ENCODE measurements around the gene IDH3G.
"Not testable (repeated sequence)": the region's sequence is repeated elsewhere in the genome, so short reads cannot be mapped to it uniquely, and the experiment has no call there.

The IDH3G gene

DNA sequence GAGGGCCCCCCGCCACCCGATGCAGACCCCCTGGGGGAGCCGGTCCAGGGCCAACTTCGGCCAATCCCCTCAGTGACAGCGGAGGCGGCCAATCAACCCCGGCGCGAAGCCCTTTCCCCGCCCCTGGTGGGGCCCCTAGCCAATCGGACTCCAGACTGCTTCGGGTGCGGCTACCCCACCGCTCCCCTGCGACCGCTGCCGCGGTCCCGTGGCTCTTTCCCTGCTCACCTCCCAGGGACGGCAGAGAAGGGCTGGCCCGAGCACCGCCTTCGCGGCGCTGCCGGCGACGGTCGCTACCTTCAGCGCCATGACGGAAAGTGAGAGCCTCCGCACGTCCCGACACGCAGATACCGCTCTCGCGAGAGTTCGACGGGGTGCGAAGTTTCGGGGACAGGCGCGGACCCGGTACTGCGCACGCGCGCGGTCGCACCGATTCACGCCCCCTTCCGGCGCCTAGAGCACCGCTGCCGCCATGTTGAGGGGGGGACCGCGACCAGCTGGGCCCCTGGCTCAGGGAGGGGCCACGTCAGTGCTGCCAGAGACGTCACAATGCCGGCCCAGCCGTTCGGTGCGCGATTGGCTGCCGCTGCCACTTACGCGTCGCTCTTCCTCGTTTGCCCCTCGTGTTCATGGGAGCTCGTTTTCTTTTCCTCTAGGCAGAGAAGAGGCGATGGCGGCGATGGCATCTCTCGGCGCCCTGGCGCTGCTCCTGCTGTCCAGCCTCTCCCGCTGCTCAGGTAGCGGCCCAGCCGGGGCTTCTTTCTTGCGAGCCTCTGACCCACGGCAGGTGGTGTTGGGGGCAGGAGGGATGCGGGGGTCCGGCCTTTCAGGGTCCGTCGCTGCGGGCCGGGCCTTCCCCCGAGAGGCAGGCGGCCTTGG is at the start of gene IDH3G, which contains the start of gene SSR4:
IDH3G (minus strand) TSS at position 358 of the 879 bp plus-strand sequence; CDS start at position 309, 49 bp downstream.
SSR4 (plus strand) TSS at position 651 of the 879 bp plus-strand sequence; CDS start at position 671, 20 bp downstream.
- peak; percentile 89 for DNase-seq

DNA sequence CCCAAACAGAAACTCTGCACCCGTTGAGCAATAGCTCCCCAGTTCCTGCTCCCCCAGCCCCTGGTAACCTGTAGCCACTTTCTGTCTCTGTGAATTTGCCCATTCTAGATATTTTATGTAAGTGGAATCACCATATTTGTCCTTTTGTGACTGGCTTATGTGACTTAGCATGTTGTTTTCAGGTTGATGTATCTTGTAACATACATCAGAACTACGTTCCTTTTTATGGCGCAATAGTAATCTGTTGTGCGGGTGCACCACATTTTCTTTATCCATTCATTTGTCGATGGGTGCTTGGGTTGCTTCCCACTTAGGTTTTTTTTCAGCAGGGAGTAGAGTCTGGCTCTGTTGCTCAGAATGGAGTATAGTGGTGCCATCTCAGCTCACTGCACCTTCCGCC is 42.7 kb upstream of the IDH3G start:
- no peak for DNase-seq

DNA sequence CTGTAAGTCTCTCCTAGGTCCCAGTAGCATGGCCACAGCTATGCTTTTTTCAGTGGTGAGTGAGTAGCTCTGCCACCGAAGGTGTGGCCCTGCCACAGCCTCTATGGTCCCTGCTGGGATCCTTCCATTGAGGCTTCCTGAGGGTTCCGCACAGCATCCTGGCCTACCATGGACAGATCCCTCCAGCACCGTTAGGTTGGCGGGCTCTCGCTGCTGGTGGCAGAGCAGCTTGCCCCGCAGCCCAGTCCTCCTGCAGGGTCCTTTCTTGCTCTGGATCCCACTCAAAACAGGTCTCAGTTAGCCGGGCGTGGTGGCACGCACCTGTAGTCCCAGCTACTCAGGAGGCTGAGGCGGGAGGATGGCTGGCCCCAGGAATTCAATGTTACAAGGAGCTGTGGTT is 38.6 kb upstream of the IDH3G start:
- no peak for DNase-seq

DNA sequence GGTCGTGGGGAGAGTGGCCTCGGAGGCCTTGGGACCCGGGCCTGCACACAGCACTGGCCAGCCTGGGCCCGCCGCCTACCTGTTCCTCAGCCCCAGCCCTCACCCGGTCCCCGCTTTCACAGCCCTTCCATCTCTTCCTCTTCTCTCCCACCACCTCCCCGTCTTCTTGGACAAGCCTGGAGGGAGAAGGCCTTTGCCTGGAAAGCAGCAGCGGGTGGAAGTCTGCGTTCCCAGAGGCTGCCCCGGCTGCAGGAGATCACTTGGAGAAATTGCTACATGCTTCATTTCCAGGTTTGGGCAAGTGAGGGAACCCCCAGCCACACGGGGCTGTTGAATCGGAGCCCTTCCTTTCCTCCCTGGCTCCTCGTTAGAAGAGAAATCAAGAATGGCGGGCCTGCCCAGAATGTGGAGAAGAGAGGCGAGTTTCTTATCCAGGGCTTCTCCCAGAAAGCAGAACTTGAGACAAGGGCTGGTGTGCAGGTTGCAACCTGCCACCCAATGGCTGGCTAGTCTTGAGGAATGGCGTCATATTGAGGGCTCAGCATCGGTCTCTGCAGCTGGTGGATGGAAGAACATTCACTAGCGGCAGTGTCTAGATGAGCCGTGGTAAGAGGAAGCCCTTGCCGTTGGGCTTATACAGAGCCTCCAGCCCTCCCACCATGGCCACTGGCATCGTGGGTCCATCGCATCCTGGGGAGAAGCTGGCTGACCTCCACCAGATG is 37.4 kb upstream of the IDH3G start:
- DNase-seq = no peak

DNA sequence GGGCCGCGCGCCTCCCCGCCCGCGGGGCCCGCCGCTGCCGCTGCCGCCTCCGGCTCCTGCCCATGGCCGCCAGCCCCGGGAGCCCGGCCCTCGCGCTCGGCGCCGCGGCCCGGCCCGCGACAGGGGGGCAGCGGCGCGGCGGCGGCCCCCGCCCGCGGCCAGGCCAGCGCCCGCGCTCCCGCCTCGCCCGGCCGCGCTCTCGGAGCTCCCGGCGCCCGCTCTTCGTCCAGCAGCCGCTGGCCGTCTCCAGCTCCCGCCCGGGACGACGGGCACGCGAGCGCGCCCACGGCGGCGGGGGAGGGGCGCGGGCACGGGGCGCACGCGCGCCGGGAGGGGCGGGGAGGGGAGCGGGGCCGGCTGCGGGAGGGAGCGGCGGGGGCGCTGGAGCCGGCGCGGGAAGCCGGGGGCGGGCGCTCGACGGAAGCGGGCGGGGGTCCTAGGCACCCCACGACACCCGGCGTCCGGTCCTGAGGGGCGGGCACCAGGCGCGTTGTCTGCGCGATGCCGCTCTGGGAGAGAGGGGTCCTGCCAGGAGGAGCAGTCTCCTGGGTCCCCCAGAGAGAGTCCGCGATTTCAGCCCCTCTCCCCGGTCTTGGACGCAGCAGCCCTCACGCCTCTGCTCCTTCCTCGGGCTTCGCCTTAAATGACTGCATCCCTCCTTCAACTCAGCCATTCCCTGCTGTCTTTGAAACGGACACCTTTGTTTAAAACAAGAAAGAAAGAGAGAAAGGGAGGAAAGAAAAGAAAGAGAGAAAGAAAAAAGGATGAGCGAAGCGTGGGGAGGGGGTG is 36.7 kb upstream of the IDH3G start:
- no peak for DNase-seq

DNA sequence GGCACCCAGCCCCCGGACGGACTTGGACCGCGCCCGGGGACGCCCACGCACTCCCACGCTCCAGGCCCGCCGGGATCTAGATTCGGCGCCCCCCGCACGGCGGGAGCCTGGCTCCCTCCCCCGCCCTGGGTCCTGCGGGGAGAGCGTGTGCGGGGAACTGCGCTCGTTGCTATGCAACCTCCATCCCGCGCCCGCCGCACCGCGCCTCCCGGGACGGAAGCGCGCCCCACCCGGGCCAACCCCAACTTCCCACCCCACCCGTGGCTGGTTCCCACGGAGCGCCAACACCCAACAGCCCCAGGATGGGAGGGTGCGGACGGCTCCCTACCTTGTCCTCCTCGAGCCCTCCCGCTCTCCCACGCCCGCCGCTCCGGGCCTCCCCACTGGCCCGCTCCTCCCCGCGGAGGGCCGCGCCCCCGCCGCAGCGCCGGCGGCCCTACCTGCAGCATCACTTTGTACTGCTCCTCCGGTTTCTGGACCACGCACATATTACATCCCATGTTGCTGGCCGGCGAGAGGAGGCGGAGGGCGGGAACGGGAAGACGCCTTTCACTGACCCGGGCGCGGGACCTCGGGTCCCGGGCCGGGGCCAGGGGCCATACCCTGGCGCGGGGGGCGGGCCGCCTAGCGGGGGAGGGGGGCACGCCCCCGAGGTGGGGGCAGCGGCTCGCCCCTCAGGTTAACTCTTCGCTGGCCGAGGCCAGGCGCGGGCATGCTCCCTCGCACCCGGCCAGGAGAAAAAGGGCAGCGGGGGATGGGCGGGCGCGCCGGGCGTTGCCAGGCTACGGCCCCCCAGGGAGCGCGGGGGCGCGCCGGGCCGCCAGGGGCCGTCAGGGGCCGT is 35.8 kb upstream of the IDH3G start, which contains the start of gene PDZD4:
PDZD4 (minus strand) TSS at position 746 of the 841 bp plus-strand sequence; CDS start at position 500, 246 bp downstream.
- no peak for DNase-seq

DNA sequence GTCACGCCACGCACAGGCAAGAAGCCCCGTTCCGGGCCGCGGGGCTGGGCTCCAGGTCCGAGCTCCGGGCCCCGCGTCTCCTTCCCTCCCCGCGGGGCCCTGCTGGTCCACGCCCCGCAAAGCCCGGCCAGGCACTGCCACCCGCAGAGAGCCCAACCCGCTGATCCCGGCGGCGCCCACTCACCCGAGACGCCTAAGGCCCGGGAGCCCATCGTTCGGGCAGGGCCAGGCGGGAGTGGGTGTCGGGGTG is 35.3 kb upstream of the IDH3G start:
- DNase-seq = no peak

DNA sequence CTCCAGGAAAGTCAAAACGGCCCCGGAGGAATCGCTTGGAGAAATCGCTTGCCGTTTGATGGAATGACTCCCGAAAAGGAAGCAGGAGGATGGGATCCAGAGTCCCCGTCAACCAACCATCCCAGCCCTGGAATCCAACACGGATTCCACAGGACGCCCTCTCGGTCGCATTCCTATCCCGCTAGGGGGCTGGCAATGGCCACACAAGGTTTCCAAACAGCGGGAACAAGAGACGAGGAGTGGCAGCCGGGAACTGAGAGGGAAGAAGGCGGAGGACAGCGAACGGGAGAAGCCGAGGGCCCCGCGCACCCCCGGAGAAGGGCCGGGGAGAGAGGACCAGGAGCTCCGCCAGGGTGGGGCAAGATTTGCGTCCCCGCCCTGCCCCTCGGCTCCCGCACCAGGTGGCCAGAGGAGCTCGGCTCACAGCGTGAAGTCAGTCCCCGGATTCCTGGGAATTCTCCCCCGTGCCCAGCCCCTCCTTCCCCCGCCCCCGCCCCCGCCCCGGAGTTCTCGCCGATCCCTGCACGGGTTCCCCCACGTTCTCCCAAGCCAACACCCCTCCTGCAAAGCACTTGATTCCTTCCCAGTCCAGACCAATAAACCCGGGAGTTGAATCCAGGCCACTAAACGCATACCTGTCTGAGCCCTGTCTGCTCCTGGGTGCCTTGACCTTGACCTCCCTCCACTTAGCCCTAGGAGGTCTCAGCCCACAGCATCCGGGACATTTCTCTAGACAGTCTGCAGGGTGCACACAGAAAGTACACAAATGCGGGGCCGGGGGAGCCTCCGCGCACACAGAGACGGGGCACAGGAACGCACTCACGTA is 34.8 kb upstream of the IDH3G start:
- no peak for DNase-seq

DNA sequence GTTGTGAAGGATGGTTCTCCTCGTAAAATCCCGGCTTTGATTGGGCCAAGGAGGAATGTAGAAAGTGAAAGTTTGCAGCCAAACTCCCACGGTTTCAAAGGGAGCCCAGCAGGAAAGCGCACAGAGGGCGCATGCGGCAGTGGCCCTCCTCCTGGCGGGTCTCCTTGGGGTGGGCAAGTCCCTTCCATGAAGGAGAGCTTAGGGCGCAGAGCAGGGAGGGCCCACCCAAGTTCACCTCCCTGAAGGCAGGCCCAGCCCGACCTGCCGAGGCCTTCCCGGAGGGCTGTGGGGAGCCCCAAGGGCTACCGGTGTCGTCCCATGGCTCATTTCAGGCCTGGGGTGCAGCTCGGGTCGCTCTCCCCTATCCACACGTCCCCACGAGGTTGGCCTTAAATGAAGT is 34.1 kb upstream of the IDH3G start:
- DNase-seq = no peak

DNA sequence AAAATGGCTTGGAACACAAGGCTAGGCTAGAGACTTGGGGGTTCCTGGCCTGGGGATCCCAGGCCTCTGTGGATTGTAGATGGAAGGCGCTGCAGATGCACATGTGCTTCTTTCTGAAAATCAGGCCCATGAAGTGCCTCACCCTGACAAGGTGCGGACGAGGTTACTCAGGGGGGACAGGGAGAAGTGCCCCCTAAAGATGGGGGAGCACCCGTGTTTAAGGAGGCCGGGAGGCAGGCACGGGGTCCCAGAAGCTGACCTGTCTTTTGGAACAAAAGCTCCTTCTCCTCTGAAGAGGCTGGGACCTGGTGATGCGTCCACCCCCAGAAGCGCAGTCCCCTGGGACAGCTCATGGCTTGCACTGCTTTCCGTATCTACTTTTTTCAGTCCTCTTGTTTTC is 33.7 kb upstream of the IDH3G start:
- no peak for DNase-seq

DNA sequence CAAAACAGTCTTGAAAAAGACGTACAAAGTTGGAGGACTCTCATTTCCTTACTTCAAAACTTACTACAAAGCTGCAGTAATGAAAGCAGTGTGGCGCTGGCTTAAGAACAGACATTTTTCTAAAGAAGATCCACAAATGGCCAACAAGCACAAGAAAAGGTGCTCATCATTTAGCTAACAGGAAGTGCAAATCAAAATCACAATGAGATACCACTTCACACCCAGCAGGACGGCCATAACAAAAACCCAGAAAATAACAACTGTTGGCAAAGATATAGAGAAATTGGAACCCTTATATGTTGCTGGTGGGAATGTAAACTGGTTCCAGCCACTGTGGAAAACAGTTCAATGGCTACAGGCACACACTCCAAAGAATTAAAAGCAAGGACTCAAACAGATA is 32.8 kb upstream of the IDH3G start:
- DNase-seq = no peak

DNA sequence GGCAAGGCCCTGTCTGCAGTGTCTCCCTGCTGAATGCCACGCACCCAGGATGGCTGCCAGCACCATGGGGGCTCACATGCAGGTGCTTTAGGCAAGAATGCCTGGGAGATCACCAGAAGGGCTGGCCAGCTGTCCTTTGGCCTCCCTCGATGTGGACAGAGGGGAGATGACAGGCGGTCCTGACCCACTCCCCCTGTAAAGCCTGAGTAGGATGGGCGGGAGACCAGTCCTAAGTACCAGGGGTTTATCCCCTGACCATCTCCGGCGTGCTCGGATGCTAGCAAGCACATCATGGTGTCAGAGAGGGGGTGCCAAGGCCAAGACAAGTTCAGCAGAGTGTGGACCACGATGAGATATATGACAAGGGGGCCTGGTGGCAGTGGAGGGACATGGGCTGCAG is 30.9 kb upstream of the IDH3G start:
- DNase-seq = no peak

DNA sequence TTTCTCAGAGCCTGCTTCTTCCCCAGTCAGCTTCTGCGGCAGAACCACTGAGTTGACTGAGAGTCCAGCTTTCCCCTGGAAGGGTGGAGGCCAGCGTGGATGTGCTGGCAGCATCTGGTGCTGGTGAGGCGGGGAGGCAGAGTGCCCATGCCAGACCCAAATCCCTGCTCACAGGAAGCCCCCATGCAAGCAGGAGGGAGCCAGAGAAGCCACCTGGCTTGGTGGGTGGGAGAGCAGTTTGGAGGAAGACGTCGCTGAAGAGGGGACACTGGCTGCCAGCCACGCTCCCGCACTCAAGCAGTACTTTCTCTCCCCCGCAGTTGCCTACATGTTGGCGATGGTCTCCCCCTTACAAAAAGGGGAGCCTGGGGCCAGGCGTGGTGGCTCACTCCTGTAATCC is 30.2 kb upstream of the IDH3G start:
- no peak for DNase-seq

DNA sequence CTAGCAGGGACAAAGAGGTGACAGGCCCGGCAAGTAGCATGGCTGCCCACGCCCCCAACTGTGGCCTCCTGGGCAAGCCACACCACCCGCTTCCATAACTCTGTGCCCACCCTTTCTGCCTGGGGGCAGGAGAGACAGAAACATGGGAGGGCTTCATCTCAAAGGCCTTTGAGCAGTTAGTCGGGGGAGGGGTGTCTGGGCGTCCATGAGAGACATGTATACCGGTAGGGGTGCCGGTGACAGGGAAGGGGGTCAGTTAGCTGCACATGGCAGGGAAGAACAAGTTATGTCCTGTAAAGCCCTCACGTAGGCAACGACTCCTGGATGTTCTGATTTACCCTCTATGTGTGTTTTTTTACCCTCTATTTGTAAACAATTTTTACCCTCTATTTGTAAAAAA is 26.9 kb upstream of the IDH3G start:
- no peak for DNase-seq

DNA sequence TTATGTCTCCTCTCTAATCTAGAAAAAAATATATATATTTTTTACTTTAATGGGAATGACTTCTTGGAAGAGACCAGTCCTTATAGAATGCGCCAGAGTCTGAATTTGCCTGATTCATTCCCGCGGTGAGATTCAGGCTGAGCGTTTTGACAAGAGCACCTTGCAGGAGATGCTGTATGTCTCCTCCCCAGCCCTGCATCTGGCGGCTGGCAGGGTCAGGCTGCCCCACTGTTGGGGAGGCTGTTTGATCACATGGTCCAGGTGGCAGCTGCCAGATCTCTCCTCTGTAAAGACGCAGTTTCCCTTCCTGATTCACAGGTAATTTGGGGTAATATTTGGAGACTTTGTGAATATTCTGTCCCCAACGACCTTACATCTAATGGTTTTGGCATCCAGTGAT is 26.4 kb upstream of the IDH3G start:
- no peak for DNase-seq

DNA sequence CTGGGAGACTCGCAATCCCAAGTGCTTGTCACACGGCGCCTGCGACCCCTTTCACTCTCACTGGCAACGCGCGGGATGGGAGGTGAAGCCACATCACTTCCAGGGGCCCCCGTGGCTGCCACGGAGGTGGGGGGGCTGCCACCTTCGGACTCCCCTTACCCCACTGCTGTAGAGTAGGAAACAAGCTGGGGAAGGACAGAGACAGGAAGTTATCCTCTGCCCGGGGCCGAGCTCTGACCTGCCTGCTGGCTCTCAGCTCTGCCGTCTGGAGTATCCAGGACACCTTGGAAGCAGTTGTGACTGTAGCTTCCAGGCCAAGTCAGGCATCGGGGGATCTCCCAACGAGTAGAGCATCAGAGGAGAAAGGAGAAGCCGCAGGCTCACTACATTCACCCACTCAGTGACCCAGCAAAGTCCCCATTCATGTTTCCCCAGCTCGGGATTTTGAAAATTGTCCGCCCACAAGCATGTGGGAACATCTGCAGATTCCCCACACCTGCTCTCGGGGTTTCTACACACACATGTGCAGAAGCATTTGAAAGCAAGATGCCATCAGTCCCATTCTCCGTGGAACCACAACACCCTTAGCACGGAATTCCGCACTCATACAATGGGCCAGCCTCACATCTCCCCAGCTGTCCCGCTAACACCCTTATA is 25.3 kb upstream of the IDH3G start:
- no peak for DNase-seq

DNA sequence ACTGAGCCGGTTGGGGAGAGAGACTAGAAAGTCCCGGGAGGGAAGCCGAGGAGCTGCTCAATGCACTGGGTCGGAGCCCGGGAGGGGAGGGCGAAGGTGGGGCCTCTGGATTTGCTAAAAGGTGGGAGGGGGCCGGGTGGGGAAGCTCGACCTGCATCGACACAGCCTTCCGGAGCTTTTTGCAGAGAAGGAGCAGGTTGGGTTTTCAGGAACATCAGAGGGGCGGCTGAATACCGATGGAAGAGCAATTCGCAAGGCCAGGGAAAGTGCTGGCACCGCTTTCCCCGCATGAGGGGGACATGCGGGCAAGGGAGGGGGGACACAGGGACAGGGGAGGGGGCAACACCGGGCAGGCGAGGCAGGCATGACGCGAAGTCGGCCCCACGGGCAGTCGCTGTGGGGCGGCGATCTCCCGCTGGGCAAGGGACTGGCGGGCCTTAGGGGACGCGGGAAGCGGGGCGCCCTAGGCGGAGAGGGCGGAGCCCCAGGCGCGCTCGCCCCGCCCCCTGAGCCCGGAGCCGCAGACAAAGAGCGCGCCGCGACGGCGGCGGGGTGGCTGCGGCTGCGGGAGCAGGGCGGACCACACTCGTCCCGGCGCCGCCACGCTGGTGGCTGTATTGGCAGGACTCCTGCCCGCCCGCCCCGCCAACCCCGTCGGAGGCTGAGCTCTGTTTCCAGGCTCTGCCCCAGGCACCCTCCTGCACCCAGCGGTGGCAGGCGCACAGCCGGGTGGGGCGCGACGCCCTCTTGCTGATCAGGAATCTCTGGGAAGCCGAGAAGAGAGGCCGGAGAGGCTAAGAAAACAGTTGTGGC is 24.6 kb upstream of the IDH3G start:
- DNase-seq = no peak

DNA sequence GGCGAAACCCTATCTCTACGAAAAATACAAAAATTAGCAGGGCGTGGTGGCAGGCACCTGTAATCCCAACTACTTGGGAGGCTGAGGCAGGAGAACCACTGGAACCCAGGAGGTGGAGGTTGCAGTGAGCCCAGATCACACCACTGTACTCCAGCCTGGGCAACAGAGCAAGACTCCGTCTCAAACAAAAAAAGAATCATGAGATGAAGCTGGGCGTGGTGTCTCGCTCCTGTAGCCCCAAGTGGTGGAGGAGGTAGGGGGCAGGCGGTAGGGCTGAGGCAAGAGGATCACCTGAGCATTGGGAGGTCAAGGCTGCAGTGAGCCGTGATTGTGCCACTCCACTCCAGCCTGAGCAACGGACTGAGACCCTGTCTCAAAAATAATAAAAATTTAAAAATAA is 23.9 kb upstream of the IDH3G start:
- DNase-seq = not testable (repeated sequence)

DNA sequence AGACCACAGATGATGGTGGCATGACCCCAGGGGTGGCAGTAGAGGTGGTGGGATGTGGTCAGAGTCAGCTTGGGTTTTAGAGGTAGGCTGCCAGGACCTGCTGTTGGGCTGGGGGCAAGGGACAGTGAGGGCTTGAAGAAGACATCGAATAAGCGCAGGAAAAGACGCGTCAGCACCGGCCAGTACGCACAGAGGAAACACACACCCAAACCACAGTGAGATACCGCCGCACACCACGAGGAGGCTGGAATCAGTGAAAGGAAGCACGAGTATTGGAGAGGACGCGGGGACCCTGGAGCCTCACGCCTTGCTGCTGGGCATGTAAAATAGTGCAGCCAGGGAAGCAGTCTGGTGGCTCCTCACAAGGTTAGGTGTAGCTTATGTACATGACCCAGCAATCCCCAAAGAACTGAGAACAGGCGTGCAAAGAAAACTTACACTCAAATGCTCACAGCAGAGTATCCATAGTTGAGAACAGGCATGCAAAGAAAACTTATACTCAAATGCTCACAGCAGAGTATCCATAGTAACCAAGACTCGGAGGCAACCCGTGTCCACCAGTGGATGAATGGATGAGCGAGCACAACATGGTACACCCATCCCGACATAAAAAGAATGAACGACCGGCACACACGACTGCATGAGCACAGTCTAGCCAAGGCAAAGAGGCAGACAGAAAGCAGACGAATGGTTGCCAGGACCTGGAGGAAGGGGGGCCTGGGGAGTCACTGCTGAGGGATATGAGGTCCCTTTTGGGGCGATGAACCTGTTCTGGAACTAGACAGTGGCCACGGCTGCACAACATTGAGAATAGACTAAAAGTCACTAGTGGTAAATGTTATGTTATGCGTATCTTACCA is 22.9 kb upstream of the IDH3G start:
- DNase-seq = no peak

All from NCI-H510A (cell line).